ENCODE results near the gene KLF1. TPM values are rescaled to one million over a fixed set of nuclear protein-coding genes. Genes with fewer than 3 reads are reported as not detected.

KLF1 gene
- total RNA-seq, 1 experiment from 2014 or later = not detected

- ChIA-PET RAD21 (ENCODE audit: low non-redundant PET in 1 of 2, low total read pairs in 2 of 2, uncharacterized antibody in 2 of 2, unreplicated experiment in 2 of 2) (no interaction called here), CTCF (no interaction called here), POLR2A (no interaction called here)
- Histone ChIP-seq H3K79me2 (ENCODE audit: insufficient read depth, low read length) (no peaks in the 10 kb centered on the region), H3K36me3 (ENCODE audit: control insufficient read depth in 1 of 2, insufficient read depth in 2 of 2, low read length in 2 of 2) (peaks cover 0 to 8% of the 10 kb centered on the region in 2 experiments; a peak in 1 of 4 replicates), H4K20me1 (ENCODE audit: insufficient read depth) (no peaks in the 10 kb centered on the region), H3K4me3 (replicated peaks in 1 of 2; ENCODE audit: low read depth in 1 of 2, low read length in 2 of 2) (no peak overlapping the region), H2AFZ (ENCODE audit: low read depth, low read length, poor library complexity, severe bottlenecking) (no peak overlapping the region), H3K27ac (ENCODE audit: low read depth, low read length) (no peak overlapping the region), H3K4me1 (ENCODE audit: control insufficient read depth in 1 of 2, insufficient read depth in 2 of 2, low read length in 2 of 2) (peaks cover 0 to 6% of the 10 kb centered on the region in 2 experiments; a peak in 2 of 4 replicates), H3K9me2 (ENCODE audit: insufficient read depth) (no peaks in the 10 kb centered on the region), H3K9ac (ENCODE audit: low read length) (no peak overlapping the region), H3K4me2 (ENCODE audit: low read length) (no peak overlapping the region), H3K27me3 (ENCODE audit: insufficient read depth, low read length) (no peaks in the 10 kb centered on the region), H3K9me3 (ENCODE audit: control insufficient read depth in 1 of 2, insufficient read depth in 1 of 2, low read depth in 1 of 2, low read length in 2 of 2) (no peaks in the 10 kb centered on the region)
- DNase-seq (ENCODE audit: low read depth, low spot score) (no peak), ATAC-seq (peak; percentile 33; the same call in 1 of the 2 replicates)
- intact Hi-C loops (cut with micrococcal nuclease) = no loop called here
- no peak for TF ChIP-seq SP1 (IDR thresholded peaks at IDR 0.05; ENCODE audit: low read depth)
- TF ChIP-seq MAX (IDR thresholded peaks at IDR 0.05) = no peak
- TF ChIP-seq YY1 (IDR thresholded peaks at IDR 0.05; ENCODE audit: extremely low read depth, insufficient replicate concordance, low read depth, low read length) = no peak
- TF ChIP-seq POLR2A (IDR thresholded peaks at IDR 0.05; ENCODE audit: borderline replicate concordance, extremely low read depth, insufficient read depth, insufficient read length) = no peak
- TF ChIP-seq CTCF (IDR thresholded peaks at IDR 0.05 in 2 of 3, conservative IDR thresholded peaks at IDR 0.05 in 1 of 3; ENCODE audit: borderline replicate concordance in 1 of 3, insufficient read depth in 1 of 3, low read depth in 2 of 3, low read length in 2 of 3) = no peak
- no peak for TF ChIP-seq EZH2phosphoT487 (IDR thresholded peaks at IDR 0.05; ENCODE audit: borderline replicate concordance)
- no peak for TF ChIP-seq ZBTB33 (IDR thresholded peaks at IDR 0.05; ENCODE audit: extremely low read depth, insufficient replicate concordance, low read length)
- TF ChIP-seq EGR1 (IDR thresholded peaks at IDR 0.05; ENCODE audit: low read depth) = no peak
- TF ChIP-seq JUND (IDR thresholded peaks at IDR 0.05) = no peak
- no peak for TF ChIP-seq FOSL1 (IDR thresholded peaks at IDR 0.05; ENCODE audit: low read depth)
- no peak for TF ChIP-seq ATF3 (IDR thresholded peaks at IDR 0.05)
- no peak for TF ChIP-seq EZH2 (IDR thresholded peaks at IDR 0.05)
- no peak for TF ChIP-seq POLR2AphosphoS5 (IDR thresholded peaks at IDR 0.05; ENCODE audit: low read depth, low read length)
- no peak for TF ChIP-seq SRF (IDR thresholded peaks at IDR 0.05; ENCODE audit: low read depth)
- no peak for TF ChIP-seq ZNF274 (IDR thresholded peaks at IDR 0.05; ENCODE audit: low read depth, low read length)
- no peak for TF ChIP-seq ZFX (IDR thresholded peaks at IDR 0.05)
- TF ChIP-seq REST (IDR thresholded peaks at IDR 0.05; ENCODE audit: low read depth) = no peak
- no peak for TF ChIP-seq SIN3A (IDR thresholded peaks at IDR 0.05; ENCODE audit: low read depth)
- BruUV-seq (replicated peaks) = no TSS peak
Measured at GRCh38 chr19:12866416-12867119, 20.4 kb downstream of the KLF1 start.
